GM18511 (cell line): ENCODE measurements around the gene CRIP2.

Experiments used
- ATAC-seq: cut with Tn5 transposase; IDR thresholded peaks from one replicate; pipeline ENCODE4 v1.9.1; 2021; ENCODE audit warnings: mild to moderate bottlenecking, moderate library complexity; ENCODE audit not compliant: unreplicated experiment

Gene CRIP2

GRCh38 chr14:105519946-105520698, 45.5 kb downstream of the CRIP2 start:
- no peak for ATAC-seq

GRCh38 chr14:105525326-105525725, 50.7 kb downstream of the CRIP2 start:
- ATAC-seq = no peak

- ATAC-seq = no peak
Measured at GRCh38 chr14:105525861-105526775, 51.5 kb downstream of the CRIP2 start, which contains the start of gene TMEM121. TSS of gene TMEM121 (plus strand) at chr14:105526583. CDS start at chr14:105528835, 2,252 bp downstream.

GRCh38 chr14:105526776-105527380, 52.3 kb downstream of the CRIP2 start:
- no peak for ATAC-seq

- no peak for ATAC-seq
Measured at GRCh38 chr14:105527381-105527825, 52.8 kb downstream of the CRIP2 start.

- ATAC-seq = no peak
Measured at GRCh38 chr14:105527826-105528585, 53.4 kb downstream of the CRIP2 start.

GRCh38 chr14:105528586-105529318, 54.1 kb downstream of the CRIP2 start:
- no peak for ATAC-seq

GRCh38 chr14:105529319-105529568, 54.6 kb downstream of the CRIP2 start:
- ATAC-seq = no peak
